Measurements from ENCODE around the gene OPRL1.

- TF ChIP-seq CTCF (IDR thresholded peaks at IDR 0.05) (no peak), EZH2 (IDR thresholded peaks at IDR 0.05; ENCODE audit: borderline replicate concordance, insufficient read depth, low read depth, low read length, poor library complexity, severe bottlenecking) (no peak)
Measured at GRCh38 chr20:64035066-64035932, 44.6 kb upstream of the OPRL1 start.

Measured in B cell (primary cell).